ENCODE data around the gene EHMT2.

GRCh38 chr6:31865205-31866118, 32.0 kb downstream of the EHMT2 start:
- TF ChIP-seq POLR2A (IDR thresholded peaks at IDR 0.05; ENCODE audit: low read length) (no peak), GATA1 (IDR thresholded peaks at IDR 0.05; ENCODE audit: low read depth, low read length) (no peak)
